Stimulated activated CD4-positive, alpha-beta T cell treated with anti-CD3 and anti-CD28 coated beads, Interleukin-4, amount 100 ng/mL, for 48 hours (primary cell): ENCODE measurements around the gene FBXO4.
"Not testable (repeated sequence)": the region's sequence is repeated elsewhere in the genome, so short reads cannot be mapped to it uniquely, and the experiment has no call there.

Source experiments
- DNase-seq, 2 donors: peaks; one replicate each; pipeline ENCODE4 v3.0.0-alpha.2; 2020; ENCODE audit warnings: low read depth in 2 of 2

The FBXO4 gene

GRCh38 chr5:41982858-41983257 is 57.8 kb downstream of the FBXO4 start:
- DNase-seq, result not testable (repeated sequence)

- no peak for DNase-seq
Observed at GRCh38 chr5:41983284-41983683, 58.2 kb downstream of the FBXO4 start.

GRCh38 chr5:41985945-41986695 is 61.0 kb downstream of the FBXO4 start:
- DNase-seq, result no peak
